Measurements from ENCODE around the gene SRSF5.
"Not testable (repeated sequence)": the region's sequence is repeated elsewhere in the genome, so short reads cannot be mapped to it uniquely, and the experiment has no call there.

SRSF5 gene
- 1,555 to 1,931 reads per million in 2 donors for total RNA-seq

DNA sequence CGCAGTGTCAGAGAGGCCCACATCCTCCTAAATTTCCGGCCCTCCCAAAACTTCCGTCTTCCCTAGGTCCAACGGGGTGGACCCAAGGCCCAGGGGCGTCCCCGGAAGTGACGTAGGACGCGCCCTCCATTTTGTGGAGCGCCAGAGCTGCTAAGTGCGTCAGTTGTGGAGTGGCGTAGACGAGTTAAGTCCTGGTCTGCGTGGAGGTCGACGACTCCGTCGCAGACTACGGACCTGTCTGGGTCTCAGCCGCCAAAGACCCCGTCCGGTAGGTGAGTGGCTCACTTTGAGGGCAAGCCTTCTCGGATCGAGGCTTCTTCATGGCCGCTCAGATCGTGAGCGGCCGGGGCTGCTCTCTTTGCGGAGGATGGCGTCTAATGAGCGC is at the start of gene SRSF5:
Gene SRSF5 (plus strand): TSS at position 159 of the 385 bp plus-strand sequence. CDS start 1,015 bp downstream, outside the sequence.
- peak; percentile 85 to 95 (median 90) for DNase-seq

DNA sequence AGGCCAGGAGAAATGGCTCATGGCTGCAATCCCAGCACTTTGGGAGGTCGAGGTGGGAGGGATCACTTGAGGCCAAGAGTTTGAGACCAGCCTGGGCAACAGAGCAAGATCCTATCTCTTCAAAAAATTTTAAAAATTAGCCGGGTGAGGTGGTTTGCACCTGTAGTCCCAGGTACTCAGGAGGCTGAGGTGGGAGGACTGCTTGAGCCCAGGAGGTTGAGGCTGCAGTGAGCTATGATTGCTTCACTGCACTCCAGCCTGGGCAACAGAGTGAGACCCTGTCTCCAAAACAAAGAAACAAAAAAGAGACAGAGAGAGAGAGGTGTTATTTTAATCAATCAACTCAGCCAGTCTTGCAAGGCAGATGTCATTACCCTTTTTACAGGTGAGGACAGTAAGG is 48.3 kb upstream of the SRSF5 start:
- not testable (repeated sequence) for DNase-seq

DNA sequence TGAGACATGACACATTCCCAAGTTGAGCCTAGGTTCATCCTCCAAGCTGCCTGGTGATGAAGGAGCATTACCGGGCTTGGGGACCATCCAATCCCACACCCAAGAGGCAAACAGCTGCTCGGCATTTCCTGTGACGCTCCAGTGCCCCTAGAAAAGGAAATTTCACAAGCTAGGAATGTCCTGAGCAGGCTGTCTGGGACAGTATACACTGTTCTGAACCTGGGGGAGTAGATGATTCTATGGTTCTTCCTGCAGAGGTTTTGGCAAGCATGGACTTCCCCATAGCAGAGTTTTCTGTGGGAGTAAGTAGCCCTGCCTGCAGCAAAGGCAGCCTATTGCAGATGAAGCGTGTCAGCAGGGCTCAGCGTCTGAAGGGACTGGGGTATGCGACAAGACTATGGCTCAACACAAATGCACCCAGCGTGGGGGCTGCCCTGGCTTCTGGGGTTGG is 47.4 kb upstream of the SRSF5 start:
- no peak for DNase-seq

DNA sequence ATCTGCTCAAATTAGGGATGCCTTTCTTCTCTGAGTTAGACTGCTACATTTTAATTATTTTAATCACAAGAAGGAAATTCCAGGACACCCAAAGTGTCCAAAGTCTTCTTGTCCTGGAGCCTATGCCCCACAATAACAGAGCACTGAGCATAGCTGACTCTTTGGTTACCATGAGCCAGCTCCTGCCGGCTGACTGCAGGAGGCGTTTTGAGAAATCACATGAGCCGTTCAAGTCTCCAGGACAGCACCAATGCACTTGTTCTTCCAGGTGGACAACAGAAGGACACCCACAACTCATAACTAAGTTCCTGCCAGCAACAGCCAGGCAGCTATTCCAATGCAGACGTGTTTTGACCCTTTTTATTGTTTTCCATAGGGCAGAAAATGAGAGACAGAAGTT is 46.0 kb upstream of the SRSF5 start:
- DNase-seq, result no peak

DNA sequence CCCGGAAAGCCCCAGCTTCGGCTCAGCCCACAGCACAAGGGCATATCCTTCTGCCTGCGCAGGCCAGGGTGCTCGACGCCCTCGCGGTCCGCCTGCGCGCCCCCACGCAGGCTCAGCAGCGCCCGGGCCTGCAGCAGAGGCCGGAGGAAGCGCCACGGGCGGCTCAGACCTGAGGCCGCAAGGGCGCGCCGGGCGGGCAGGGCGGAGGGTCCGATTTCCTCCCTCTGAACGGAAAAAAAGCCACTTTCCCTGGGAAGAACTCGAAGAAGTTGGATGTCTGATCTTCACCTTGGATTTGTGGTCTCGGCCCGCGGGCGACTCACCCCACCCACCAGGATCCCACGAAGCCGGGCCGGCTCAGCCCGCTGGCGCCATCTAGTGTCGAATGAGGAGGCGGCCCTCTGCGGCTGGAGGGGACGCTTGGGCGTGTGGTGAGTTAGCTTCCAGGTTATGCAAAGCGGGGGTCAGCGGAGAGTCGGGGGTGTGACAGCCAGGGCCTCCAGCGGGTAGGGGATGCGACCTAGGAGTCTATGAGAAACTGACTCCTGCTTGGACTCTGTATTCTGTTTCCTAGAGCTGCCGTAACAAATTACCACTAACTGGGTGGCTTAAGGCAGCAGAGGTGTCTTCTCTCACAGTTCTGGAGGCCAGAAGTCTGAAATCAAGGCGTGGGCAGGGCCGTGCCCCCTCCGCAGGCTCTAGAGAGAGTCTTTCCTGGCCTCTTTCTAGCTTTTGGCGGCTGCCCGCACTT is 40.0 kb upstream of the SRSF5 start:
- DNase-seq, result peak; percentile 68 to 75 (median 72)

DNA sequence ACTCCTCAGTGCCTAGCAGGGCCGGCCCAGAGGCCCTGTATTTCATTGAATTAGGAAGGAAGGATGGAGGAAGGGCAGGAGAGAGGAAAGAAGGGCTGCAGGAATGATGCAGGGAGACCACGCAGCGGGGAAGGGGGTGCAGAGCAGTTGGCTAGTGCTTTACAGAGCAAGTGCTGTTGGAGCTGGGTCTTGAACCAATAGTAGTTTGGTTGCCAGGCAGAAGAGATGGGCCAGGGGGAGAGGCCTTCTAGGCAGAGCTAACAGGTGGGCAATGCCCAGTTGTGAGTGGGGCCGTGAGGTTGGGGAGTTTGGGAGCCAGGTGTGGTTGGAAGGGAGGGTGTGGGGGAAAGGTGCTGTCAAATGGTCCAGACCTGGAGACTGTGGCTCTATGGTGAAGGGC is 39.1 kb upstream of the SRSF5 start:
- no peak for DNase-seq

DNA sequence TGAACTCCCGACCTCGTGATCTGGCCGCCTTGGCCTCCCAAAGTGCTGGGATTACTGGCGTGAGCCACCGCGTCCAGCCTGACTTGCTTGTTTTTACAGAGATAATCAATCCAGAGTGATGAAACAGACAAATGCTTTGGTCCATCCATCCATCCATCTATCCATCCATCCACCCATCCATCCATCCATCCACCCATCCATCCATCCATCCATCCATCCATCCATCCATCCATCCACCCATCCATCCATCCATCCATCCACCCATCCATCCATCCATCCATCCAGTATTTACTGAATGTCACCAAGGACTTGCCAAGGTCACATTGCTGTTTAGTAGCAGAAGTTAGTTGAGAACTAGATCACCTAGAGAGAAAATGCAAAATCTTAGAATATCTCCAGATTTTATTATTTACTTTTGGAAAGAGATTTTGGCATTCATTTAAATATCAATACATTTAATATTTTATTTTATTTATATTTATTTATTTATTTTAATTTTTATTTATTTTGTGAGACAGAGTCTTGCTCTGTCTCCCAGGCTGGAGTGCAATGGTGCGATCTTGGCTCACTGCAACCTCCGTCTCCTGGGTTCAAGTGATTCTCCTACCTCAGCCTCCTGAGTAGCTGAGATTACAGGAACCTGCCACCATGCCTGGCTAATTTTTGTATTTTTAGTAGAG is 34.9 kb upstream of the SRSF5 start:
- not testable (repeated sequence) for DNase-seq

DNA sequence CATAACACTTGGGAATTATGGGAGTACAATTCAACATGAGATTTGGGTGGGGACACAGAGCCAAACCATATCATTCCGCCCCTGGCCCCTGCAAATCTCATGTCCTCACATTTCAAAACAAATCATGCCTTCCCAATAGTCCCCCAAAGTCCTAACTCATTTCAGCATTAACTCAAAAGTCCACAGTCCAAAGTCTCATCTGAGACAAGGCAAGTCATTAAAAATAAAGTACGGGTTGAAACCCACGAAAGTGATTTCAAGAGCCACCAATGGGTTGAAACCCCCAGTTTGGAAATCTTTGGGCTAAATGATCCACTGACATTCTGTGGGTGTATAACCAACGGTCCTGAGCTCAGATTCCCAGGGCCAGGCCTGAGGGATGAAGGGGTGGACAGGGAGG is 30.5 kb upstream of the SRSF5 start:
- DNase-seq, result not testable (repeated sequence)

DNA sequence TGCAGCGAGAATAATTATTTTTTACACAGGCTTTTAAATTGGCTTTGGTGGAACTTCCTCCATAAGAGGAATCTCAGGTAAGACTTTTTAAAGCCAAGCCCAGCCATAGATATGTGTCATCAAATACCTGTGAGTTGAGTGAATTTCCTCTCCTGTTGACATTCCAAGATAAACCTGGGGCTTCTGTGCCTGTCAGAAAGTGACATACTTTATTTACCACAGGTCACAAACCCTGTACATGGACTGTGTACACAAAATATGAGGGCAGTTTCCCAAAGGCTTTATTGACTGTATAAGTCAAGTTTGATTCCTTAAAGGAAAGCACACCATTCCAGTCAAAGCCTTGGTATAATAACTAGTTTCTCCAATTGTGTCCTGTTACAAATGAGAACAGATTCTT is 25.9 kb upstream of the SRSF5 start:
- no peak for DNase-seq

DNA sequence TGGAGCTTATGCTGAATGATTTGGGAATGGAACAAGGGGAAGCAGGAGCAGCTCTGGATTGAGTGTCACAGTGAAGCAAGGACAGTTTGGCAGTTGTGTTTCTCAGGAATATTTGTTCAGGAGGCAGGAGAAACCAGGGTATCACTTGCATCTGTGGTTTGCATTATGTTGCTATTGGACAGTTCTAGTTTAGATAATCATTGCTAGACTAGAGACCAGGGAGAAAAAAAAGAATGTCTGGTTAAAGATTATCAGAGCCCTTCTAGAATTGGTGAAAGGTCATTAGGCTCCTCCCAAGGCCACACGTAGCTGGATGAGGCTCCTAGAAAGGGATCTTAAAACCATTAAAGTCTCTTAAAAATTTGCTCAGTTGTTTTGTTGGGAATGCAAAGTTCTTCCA is 17.0 kb upstream of the SRSF5 start:
- DNase-seq, result no peak

DNA sequence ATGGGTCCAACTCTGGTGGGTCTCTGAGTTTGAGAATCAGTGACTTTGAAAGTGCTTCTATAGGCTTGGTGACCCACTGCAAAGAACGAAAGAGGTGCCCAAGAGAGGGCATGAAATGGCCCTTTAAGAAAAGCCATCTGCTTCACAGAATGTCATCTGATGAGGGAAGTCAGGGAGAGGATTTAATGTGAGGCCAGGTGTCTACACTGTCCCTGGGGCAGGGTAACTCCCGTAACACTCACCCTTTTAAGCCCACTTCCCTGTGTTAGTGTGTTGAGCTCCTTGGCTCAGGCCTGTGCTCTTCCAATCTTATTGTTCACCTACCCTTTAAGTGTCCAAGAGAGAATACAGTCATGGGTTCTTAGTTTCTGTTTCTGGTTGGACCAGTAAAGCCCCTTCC is 16.4 kb upstream of the SRSF5 start:
- no peak for DNase-seq

DNA sequence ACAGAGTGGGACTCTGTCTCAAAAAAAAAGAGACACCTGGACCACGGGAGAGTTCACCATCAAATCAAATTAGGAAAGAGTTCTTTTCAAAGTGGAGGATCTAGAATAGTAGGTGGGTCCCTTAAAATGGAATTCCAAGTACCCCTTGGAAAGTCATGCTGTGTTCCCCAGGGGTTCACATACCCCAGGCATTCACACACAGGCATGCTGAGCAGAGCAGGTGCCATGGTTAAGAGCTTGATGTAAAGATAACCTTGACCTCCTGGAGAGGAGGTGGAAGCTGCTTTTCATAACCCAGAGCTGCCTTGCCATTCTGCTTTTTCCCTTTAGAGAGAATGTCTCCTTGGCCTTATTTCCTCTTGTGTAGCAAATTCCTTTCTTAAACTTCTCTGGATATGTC is 14.2 kb upstream of the SRSF5 start:
- DNase-seq, result no peak

DNA sequence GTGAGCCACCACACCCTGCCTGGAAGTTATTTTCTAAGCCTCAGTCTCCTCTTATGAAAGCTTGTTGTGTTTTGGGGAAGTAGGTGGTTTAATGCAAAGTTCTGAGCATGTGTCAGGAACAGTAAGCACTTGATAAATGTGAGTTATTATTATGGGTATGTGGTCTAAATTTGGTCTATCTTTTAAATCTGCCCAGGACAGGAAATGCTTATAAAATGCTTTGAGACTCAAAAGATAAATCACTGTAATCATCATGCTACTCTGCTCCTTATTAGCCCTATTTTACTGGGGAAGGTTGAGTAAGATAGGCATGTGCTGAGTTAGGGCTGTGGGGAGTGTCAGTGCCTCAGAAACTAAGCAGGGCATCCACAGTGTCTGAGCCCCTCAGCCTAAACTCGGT is 13.1 kb upstream of the SRSF5 start:
- no peak for DNase-seq

DNA sequence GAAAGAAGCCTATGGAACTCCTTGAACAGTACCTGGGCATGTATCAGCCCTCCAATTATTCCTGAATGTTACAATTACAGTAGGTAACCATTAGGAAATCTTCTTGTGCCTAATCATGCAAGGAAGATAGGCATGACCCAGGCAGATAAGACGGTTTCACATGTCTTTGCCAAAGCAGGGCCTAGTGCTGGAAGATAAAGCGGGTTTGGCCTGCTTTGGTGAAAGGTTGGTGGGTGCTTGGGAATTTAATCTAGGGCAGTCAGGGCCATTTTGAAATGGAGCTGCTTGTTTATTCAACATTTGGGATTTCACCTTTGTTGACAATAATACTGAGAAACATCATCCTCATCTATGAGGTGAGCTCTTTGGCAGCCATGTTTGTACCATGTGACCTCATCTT is 12.5 kb upstream of the SRSF5 start:
- DNase-seq, result no peak

DNA sequence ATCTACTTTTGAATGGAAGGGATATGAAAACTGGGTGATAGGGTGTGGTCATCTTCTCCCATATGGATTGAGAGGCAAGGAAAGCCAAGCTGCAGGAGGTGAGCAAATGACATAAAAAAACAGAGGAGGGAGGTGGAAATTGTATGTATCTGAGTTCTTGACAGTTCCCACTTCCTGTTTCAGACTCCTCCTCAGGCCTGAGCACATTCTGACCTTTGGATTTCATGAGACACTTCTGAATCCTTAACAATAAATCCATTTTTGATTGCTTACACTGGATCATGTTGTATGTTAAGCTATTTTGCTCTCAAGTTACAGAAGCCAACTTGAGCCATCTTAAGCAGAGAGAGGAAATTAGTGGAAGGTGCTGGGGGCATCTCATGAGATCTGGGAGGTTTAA is 11.6 kb upstream of the SRSF5 start:
- DNase-seq, result no peak

DNA sequence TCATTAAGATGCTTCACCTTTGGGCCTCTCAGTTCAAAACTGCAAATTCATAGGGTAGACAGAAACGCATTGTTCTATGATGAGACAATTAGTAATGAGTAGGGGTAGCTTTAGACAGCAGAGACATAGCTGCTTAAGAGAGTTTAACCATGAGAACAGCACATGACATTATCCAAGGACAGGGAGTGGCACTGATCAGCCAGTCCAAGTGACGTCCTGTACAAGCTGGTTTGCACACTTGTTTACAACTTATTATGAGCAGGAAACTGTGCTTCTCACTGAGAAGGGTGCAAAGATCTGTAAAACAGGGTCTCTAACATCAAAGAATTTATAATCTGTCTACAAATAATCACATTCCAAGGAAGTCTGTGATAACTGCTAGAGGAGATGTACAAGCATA is 11.2 kb upstream of the SRSF5 start:
- DNase-seq, result no peak

DNA sequence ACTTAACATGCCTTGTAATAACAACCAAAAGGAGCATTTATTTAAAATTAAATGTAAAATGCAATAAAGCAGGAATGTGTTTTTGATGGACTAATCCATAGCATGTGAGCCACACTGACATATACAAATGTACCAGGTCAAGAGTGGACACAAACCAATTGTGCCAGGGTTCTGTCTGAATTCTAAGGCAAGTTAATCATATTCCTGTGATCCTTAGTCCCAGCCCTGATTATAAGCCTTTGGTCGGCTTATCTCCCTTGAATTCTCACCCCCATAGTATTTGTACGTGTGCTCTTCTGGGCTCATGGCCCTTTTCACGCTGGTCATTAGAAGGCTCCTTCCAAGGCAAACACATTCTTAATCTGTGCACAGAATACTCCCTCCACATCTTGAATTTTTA is 10.6 kb upstream of the SRSF5 start:
- DNase-seq, result no peak

DNA sequence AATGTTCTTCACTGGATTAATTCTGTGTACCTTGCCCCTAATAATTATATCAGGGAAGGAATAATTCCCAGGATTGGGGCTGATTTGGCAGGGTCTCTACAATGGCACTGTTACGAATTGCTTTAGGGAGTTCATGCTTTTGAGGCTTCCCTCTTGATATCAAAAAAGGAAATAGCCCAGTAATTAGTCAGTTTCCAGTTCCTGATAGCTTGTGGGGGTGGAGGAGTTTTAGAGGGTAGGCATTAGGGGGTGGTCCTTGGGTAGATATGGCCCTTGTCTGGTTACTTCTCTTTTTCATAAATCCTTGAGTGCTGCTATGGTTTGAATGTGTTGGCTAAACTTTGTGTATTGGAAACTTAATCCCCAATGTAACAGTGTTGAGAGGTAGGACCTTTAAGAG is 6.1 kb upstream of the SRSF5 start:
- DNase-seq, result no peak

DNA sequence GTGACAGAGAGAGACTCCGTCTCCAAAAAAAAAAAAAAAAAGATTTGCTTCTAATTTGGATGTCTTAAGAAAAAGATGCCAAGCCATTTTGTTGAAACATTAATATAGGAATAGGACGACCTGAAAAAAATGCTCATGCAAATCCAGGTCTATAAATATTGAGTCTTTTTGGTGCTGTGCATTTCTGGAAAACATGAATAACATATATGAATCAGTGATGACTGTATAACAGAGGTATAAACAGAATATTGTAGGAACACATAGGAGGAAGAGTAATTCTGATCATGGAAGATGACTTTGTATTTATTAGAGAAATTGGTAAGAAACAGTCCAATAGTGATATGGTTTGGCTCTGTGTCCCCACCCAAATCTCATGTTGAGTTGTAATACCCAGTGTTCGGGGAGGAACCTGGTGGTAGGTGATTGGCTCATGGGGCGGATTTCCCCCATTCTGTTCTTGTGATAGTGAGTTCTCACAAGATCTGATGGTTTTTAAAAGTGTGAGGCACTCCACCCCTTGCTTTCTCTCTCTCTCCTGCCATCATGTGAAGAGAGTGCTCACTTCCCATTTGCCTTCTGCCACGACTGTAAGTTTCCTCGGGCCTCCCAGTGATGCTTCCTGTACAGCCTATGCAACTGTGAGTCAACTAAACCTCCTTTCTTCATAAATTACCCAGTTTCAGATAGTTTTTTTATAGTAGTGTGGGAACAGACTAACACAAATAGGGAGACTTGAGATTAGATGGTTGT is 3.0 kb upstream of the SRSF5 start:
- DNase-seq, result no peak

DNA sequence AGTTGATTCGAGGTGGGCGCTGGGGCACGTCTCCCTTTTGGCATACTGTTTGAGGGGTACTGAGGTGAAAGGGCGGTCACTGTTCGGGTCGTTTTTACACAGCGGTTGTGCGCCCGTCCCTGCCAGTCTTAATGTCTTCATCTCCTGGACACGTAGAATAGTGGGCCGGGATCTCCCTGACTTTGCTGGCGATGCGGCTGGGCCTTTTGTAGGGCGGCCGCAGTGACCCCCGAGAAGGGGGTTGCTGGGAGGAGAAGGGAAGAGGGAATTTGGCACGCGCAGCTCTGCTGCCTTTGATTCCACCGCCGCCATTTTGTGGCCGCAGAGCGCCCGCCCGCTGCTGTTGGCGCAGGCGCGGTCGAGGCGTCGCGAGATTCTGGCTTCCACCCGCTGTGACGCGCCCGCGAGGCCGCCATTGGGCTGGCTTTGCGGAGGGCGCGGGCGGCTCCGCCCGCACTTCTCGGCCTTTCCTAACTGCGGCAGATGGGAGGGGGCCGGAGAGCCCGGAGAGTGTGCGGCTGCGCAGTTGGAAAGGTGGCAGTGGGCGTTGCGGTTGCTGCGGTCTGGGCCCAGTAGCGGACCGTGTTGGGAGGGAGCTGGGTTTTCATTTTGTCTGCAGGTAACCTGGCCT is 542 bp downstream of the SRSF5 start:
- DNase-seq, result peak; percentile 72 to 94 (median 82)

DNA sequence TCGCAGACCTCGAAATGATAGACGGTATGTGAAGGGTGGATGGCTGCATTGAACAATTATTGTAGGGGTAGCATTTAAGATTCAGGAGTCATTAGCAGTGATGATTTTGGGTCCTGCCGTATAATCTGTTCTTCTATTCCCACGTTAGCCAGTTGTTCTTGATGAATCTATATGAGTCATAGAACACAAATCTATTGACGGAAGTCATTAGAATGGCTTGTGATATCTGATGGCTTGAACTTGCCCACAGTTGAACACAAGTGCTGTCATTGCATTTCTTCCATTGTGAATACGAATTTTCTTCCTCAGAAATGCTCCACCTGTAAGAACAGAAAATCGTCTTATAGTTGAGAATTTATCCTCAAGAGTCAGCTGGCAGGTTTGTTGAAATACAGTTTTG is 1.9 kb downstream of the SRSF5 start:
- DNase-seq, result no peak

DNA sequence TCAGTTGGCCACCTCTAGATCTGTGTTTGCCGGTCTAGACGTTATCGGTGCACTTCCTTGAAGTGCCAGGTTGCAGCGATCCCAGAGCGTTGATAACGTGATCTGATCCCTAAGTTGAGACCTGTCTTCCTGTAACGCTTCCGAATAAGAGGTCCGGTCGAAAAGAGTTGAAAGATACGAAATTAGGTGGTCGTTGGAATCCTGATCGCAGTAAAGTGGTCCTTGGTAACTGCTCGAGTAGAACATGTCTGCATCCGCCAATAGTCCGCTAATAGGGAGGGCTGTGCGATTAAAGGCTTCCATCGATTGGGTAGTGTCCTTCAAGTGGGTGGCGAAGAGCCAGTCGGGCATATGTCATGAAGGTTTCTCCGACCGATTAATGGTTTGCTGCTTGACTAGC is 2.7 kb downstream of the SRSF5 start:
- no peak for DNase-seq

DNA sequence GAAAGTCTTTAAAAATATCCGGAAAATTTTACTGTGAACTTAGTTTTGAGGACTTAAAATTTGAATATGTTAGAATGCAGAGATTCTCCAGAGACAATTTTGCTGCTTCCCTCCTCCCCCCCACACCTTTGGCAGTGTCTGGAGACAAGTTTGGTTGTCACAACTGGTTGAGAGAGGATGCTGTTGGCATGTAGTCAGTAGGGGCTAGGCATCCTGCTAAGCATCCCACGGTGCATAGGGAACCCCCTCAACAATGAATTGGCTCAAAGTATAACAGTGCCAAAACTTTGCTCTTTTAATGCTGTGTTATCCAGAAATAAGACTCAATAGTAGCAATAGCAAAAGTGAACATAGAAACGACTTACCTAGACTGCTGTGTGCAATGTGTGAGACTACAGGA is 3.6 kb downstream of the SRSF5 start:
- no peak for DNase-seq

Measured in T-helper 2 cell (primary cell).